ENCODE data around the gene RASSF7. TPM values are rescaled to one million over a fixed set of nuclear protein-coding genes. Genes with fewer than 3 reads are reported as not detected.

RASSF7 gene
- polyA plus RNA-seq, 2 of the 4 experiments (the other 2 are of a cell fraction) = 18.4 to 30.7 TPM

GRCh38 chr11:563066-563811, 2.5 kb downstream of the RASSF7 start:
- Histone ChIP-seq H3K4me3 (no peak overlapping the region), H3K4me2 (no peak overlapping the region), H3K4me1 (peaks cover 28% of the 10 kb centered on the region), H3K27ac (no peak overlapping the region), H3K9me3 (no peaks in the 10 kb centered on the region)
- ATAC-seq (no peak), FAIRE-seq (no peak), DNase-seq (ENCODE audit: low read depth in 1 of 2, low spot score in 1 of 2) (no peak)
- TF ChIP-seq EP300 (IDR thresholded peaks at IDR 0.05) (no peak), ESRRA (IDR thresholded peaks at IDR 0.05; ENCODE audit: borderline replicate concordance, low read length) (no peak), ELK1 (IDR thresholded peaks at IDR 0.05; ENCODE audit: low read depth, low read length) (no peak), GATA3 (IDR thresholded peaks at IDR 0.05; ENCODE audit: borderline replicate concordance) (no peak)
- POLR2A ChIA-PET = interaction anchor here (0.7 kb wide), 1 partner anchor 13 kb away, joined by 4 read pairs; the partner anchor contains the start of gene PHRF1
- WGBS (ENCODE audit: missing lambda C conversion rate) = 96% methylated on average over 9 of the region's 18 CpGs
- CTCF ChIA-PET = interaction anchor here (2.4 to 8.3 kb wide), 2 partner anchors 8 to 12 kb away, joined by 6 to 66 read pairs; no protein-coding TSS in a partner anchor

- FAIRE-seq = no peak
- Histone ChIP-seq H3K9me3 (no peaks in the 10 kb centered on the region), H3K4me3 (no peak overlapping the region), H3K27ac (no peak overlapping the region), H3K4me1 (peaks cover 28% of the 10 kb centered on the region), H3K4me2 (no peak overlapping the region)
- ChIA-PET CTCF (interaction anchor here (0.5 to 8.3 kb wide), 6 partner anchors 8 to 383 kb away, joined by 3 to 66 read pairs (median 4); no protein-coding TSS in a partner anchor), POLR2A (interaction anchor here (0.7 kb wide), 1 partner anchor 12 kb away, joined by 4 read pairs; the partner anchor contains the start of gene PHRF1)
- TF ChIP-seq NFE2L2 (conservative IDR thresholded peaks at IDR 0.05; ENCODE audit: low read length) = no peak
- no peak for TF ChIP-seq HEYL (CRISPR knock-in tag; IDR thresholded peaks at IDR 0.05)
- no peak for TF ChIP-seq CHD2 (IDR thresholded peaks at IDR 0.05; ENCODE audit: low read length, partially characterized antibody)
- TF ChIP-seq BHLHE40 (IDR thresholded peaks at IDR 0.05; ENCODE audit: low read depth, low read length) = no peak
- no peak for TF ChIP-seq RCOR1 (IDR thresholded peaks at IDR 0.05; ENCODE audit: low read depth, low read length)
- TF ChIP-seq HOXB5 (CRISPR knock-in tag; IDR thresholded peaks at IDR 0.05) = no peak
- no peak for TF ChIP-seq CHD4 (IDR thresholded peaks at IDR 0.05; ENCODE audit: borderline replicate concordance)
- no peak for TF ChIP-seq POLR2A (IDR thresholded peaks at IDR 0.05; ENCODE audit: low read length)
- TF ChIP-seq REST (IDR thresholded peaks at IDR 0.05) = no peak
- no peak for TF ChIP-seq PBX3 (IDR thresholded peaks at IDR 0.05)
- no peak for ATAC-seq
- DNase-seq (ENCODE audit: low read depth in 1 of 2, low spot score in 1 of 2) = no peak
- whole genome bisulfite sequencing (ENCODE audit: missing lambda C conversion rate) = 93% methylated on average over 12 of the region's 12 CpGs
Observed at GRCh38 chr11:563812-564578, 3.2 kb downstream of the RASSF7 start.
